Right renal cortex interstitium (tissue), 3 donors: Measurements from ENCODE around the gene SPATA31E1. TPM values are rescaled to one million over a fixed set of nuclear protein-coding genes. Genes with fewer than 3 reads are reported as not detected.
A peak's percentile ranks its signal among the peaks of the same experiment; 100 is the strongest.
"Not testable (repeated sequence)": the region's sequence is repeated elsewhere in the genome, so short reads cannot be mapped to it uniquely, and the experiment has no call there.

Experiments
- DNase-seq, 3 donors: peaks; one replicate each; pipeline ENCODE4 v3.0.0-alpha.2; 2013; ENCODE audit warnings: low read depth in 3 of 3, low spot score in 2 of 3
- polyA plus RNA-seq, 3 donors: library from polyadenylated mRNA; unstranded; fragments of 120-200 nt; gene quantifications; one replicate each; pipeline ENCODE4 v1.2.1, GENCODE V29; 2013; ENCODE audit not compliant: insufficient read length in 3 of 3

SPATA31E1 gene
- under 1 TPM in 1 of 3 donors, not detected in 2; 0.03 TPM for polyA plus RNA-seq

DNA sequence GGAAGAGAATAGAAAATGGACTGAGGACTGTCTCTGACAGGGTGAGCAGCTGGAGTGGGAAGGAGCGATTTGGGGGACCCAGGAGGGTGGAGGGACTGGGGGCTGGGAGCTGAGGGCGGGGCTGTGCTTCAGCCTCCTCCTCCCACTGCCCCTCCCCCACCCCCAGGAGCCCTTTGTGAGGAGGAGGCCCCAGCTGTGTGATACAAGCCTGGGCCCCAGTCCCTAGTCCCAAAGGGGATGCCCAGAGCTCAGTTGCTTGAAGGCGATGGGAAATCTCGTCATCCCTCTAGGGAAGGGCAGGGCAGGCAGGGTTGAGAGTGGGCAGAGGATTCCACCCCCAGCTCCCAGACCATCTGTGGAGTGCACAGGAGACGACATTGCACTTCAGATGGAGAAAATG lies at the start of gene SPATA31E1:
Gene SPATA31E1 (plus strand): TSS at position 251 of the 400 bp plus-strand sequence. CDS start 15 bp downstream, at position 266.
- no peak for DNase-seq

DNA sequence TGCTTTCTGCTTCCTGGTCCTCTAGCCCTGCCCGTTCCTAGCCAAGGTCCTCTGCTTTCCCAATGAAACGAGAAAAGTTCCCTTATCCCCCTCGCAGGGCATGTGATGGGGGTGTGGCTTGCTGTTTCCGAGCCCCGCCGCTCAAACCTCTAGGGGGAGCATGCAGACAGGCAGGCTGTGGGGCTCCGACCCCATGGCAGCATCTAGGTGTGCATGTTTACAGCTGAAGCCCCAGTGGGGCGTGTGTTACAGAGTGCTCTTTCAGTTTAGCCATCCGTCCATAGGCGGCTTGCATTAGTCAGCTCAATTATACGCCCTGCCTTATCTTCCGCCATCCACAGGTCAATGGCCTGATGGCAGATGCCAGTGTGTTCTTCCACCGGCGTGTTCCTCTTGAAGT lies 48.3 kb upstream of the SPATA31E1 start:
- DNase-seq: no peak

DNA sequence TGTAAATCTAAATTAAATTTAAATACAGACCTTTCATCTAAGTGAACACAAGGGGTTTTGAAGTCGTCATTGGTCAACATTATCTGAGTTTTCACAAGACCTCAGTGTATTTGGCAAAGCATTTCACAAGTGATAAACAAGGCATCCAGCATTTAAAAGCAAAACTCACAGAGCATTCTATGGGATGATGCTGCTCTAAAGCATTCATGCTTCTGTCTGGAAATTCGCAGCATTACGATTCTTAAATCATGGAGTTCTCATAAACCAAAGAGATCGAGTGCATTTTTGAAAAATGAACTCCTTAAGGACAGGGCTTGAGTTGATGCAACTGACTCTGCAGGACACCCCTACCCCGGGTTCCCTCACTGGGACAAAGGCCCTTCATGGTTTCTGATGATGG lies 46.1 kb upstream of the SPATA31E1 start:
- DNase-seq: no peak

DNA sequence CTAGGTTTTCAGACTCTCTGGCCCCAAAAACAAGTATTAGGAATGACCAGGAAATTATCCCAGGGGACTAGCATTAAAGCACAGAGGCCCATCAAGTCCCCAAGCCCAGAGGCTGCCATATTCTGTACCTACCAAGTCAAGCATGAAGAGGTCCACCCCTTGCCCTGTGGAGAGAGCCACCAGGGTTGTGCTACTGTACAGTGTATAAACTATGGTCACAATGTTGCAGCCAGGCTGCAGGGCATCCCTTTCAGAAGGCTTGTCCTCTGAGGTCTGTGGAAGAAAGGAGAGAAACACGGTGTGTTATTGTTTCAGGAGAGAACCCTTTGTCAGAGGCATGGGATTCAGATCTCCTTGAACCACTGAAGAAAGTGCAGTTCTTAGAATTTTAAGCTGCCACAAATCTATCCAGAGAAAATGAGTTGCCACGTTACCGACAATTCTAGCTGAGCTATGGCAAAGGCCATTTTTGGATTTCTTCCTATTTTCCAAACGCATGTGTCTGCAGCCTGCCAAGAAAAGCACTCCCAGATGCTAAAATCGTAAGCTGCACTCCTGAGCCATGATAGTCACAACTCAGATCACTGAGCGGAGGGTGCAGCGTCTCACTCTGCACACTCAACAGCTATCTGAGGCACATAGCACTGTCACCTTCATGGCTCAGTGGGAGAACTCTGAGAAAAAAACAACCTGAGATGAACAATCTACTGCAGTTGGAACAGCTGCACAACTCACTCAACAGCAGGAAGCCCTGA lies 45.5 kb upstream of the SPATA31E1 start:
- no peak for DNase-seq

DNA sequence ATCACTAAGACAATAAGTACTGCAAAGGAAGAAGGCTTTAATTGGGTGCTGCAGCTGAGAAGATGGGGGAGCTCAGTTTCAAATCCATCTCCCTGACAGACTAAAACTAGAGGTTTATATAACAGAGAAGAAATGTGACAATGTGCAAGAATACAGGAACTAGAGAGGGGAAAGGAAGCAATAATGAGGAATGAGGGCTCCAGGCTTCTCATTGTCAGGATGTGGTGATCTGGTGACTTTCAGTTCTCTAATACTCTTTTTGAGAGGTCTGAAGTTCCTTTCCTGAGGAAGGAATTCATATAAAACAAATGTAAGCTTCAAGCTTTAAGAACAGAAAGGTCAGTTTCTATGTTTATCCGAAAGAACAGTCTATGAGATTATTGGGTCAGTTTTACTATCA lies 42.5 kb upstream of the SPATA31E1 start:
- no peak for DNase-seq

DNA sequence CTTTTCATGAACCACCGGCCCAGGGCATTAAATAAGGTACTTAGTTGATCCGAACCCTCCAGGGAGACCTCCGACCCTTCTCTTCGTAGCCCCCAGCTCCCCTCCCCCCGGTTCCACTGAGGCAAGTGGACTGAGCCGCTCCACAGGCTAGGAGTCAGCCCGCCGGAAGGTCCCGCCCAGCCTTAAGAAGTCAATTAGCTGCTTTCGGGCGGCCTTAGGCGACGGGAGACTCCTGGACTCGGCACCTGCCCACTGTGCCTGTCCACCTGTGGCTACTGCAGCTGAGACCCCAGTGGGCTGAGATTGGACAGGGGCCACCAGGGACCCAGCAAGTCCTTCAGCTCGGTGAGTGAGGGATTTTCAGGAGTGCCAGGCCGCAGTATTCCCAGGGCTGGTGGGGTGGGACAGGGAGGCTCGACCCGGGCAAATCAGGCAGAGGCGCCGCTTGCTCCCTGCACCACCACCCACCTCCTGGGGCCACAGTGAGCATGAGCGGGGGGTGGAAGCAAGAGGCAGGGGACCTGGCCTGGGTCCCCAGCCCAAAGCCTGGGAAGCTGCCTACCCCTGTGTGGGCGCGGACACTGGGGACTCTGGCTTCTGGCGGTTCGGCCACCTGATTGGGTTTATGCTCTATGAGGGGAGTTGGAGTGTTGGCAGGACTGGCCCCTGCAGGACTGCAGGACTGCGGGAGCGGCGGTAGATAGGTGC lies 39.6 kb upstream of the SPATA31E1 start:
- no peak for DNase-seq

DNA sequence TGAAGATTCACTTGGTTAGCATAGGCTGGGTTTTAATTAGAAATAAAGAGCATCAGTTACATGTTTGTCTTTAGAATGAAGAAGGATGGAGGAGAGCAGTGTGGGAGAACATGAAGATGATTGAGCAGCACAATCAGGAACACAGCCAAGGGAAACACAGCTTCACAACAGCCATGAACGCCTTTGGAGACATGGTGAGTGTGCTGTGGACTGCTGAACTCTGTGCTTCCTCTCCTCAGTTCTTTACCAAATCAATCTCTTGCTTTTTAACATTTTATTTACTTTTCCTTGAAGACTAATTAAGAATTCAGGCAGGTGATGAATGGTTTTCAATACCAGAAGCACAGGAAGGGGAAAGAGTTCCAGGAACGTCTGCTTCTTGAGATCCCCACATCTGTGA lies 38.2 kb upstream of the SPATA31E1 start:
- DNase-seq: peak in 2 of 3 donors; percentile 10 to 37

DNA sequence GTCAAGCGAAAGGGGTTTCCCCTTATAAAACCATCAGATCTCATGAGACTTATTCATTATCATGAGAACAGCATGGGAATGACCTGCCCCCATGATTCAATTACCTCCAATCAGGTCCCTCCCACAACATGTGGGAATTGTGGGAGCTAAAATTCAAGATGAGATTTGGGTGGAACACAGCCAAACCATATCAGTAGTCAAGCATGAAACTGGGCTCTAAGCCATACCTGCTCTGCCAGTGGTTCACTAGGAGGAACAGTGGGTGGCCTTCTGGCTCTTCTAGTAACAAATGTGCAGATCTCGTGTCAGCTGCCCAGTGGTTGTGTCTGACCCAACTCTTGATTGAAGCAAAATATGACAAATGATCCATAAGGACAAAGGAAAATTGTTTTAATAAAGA lies 34.9 kb upstream of the SPATA31E1 start:
- DNase-seq: not testable (repeated sequence)

DNA sequence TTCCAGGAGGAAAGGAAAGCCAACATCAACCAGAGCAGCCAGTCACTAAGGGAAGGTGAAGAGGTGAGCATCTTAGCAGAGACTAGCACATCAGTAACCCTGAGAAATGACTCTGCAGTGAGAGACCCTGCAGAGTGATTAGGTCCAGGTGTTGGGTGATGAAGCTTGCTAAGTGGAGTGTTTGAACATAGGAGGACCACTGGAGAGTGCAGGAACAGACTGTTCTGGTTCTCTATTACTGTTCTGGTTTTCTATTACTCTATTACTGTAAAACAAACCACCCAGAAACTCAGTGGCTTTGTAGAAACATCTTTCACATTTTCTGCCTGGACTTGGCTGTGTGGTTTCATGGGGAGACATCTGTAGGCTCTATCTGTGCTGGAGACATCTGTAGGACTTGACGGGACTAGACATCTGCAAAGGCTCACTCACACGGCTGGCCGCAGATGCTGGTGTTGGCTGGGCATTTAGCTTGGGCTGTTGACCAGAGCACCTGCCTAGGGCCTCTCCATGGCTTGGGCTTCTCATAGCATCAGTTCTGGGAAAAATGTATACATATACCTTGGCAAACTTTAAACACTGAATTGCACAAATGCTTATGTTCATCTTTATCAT lies 33.4 kb upstream of the SPATA31E1 start:
- DNase-seq: no peak

DNA sequence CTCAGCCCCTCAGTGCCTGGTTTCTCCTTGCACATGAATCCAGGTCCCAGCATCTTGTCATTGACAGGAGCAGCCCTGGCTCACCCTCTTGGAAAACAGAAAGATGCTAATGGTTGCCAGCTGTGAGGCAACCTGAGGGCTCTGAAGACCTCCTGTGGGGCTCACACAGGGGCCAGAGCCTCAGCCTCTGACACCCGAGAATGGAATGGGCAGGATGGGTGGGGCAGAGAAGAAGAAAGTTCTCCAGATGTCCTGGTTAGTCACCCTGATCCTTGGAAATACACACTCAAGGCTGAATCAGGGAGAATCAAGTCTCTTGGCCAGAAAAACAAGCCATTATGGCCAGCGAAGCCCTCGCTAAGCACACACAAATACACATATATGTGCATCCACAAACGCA lies 32.3 kb upstream of the SPATA31E1 start:
- no peak for DNase-seq

DNA sequence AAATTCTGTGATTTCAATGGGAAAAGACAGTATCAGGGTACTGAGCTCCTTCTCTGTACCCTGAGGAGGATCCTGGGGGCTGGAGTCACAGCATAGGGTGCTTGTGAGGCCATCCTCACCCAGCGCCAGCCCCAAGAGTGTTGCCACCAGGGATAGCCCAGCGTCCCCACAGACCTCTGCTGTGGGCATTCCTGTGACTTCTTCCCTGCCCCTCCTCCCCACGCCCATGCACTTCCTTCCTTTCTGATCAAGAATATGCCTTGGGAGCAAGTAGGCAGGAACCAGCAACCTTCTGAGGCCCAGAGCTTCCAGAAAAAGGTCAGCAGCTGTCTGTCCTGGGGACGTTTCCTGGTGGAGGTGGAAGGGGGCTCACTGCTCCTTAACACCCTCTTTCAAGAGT lies 31.5 kb upstream of the SPATA31E1 start:
- not testable (repeated sequence) for DNase-seq

DNA sequence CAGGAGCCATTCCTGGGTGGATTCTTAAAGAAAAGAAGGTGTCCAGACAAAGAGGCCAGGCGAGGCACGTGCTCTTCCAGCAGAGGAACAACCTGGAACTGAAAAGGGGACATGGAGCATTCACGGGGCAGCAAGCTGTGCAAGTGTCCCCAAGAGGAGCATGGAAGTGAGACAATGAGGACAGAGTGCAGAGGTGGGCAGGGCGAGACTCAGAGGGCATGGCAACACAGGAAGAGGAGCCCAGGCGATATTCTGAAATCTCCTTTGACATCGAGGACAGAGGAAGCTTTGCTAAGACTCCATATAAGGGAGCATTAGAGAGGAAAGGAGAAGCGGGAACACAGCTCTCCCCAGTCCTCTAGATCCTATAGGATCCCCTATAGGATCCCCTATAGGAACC lies 29.4 kb upstream of the SPATA31E1 start:
- DNase-seq: no peak

DNA sequence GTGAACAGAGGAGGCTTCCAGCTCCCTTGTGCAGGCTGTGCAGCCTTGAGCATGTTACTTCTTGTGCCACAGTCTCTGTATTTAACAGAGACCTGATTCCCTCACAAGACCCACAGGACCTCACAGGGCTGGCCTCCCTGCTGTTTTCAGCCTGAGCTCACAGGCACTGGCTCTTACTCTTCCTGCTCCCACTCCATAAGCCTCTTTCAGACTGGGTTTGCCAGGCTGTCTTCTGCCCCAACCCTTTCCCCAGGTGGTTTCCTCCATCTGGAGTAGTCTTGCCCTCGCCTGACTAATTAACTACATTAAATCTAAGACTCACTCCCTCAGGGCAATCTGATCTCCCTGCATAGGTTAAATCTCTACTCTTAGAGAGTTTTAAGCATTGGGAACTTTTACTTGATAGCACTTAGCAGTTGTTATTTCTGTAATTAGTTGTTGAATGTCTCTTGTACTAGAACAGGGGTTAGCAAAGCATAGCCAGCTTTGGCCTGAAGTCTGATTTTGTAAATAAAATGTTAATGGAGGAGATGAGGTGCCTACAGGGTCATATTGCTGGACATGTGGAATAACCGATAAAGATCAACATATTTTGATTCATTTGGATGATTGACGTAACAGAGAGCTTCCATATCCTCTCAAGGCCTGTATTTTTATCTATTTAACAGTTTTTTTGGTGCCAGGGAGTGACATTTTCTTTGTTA lies 28.6 kb upstream of the SPATA31E1 start:
- no peak for DNase-seq

DNA sequence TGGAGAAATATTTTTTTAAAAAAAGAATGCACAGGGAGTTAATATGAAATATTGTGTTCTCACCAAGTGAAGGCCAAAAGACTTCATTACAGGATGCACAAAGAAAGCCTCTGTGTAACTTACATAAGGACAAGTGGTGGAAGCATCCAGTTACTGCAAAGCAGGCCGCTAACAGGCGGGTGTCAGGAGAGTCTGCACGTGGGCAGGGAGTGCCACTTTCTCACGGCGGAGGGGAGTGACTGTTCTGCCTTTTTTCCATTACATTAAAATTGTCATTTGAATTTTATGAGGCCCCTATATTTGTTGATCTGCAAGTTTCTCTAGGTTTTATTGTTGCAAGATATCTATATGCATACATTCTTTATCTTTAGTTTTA lies 28.1 kb upstream of the SPATA31E1 start:
- DNase-seq: no peak

DNA sequence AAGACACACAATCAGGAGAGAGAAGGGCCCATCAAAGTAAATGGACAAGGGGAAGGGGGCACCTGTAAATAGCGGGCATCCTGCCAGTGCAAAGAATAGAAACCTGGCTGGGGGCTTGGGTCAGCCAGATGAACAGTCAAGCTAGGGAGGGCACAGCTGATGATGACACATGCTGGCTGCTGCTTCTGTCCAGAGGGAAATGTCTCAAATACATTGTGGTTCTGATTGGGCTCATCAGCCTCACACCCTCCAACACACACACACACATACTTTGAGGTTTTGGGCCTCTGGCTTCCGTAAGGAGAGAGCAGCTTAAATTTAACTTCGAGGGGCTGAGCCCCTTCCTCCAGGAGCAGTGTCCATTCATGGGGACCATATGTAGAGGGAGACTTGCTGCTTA lies 27.6 kb upstream of the SPATA31E1 start:
- DNase-seq: no peak

DNA sequence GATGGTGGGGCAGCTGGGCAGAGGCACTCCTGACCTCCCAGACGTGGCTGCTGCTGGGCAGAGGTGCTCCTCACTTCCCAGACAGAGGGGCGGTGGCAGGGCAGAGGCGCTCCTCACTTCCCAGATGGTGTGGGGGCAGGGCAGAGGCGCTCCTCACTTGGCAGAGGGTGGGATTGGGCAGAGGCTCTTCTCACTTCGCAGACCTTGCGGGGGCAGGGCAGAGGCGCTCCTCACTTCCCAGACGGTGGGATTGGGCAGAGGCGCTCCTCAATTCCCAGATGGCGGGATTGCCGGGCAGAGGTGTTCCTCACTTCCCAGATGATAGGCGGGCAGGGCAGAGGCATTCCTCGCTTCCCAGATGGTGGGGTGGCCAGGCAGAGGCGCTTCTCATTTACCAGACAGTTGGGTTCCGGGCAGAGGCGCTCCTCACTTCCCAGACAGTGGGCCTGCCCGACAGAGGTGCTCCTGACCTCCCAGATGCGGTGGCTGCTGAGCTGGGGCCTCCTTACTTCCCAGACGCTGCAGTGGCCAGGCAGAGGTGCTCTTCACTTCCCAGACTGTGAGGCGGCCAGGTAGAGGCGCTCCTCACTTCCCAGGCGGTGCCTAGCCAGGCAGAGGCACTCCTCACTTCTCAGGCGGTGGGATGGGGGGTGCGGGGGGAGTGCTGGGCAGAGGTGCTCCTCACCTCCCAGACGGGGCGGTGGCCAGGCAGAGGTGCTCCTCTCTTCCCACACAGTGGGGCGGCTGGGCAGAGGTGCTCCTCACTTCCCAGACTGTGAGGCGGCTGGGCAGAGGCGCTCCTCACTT lies 25.3 kb upstream of the SPATA31E1 start:
- no peak for DNase-seq

DNA sequence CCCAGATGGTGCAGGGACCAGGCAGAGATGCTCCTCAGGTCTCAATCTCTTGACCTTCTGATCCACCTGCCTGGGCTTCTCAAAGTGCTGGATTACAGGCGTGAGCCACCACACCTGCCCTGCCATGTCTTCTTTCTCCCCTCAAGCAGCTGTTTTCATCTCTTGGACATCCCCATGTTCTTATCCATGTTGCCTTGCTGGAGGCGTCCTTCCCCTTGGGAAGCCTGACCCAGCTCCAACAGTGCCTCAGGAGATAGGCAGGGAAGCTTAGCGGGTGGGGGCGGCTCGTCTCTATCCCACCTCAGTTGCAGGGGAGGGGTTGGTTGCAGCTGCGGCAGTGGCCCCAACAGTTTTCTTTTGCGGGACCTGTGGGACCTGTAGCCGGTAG lies 24.7 kb upstream of the SPATA31E1 start:
- no peak for DNase-seq

DNA sequence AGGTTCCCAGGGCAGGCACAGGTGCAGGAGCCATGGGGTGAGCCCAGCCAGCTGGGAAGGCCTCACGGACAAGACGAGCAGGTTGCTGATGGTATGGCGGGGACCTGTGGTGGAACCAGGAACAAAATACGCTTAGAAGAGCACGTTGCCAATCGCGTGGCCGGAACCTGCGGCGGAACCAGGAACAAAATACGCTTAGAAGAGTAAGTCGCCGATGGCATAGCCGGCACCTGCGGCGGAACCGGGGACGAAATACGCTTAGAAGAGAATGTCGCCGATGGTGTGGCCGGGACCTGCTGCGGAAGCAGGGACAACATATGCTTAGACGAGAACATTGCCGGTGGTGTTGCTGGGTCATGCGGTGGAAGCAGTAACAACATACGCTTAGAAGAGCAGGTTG lies 23.5 kb upstream of the SPATA31E1 start:
- DNase-seq: no peak

DNA sequence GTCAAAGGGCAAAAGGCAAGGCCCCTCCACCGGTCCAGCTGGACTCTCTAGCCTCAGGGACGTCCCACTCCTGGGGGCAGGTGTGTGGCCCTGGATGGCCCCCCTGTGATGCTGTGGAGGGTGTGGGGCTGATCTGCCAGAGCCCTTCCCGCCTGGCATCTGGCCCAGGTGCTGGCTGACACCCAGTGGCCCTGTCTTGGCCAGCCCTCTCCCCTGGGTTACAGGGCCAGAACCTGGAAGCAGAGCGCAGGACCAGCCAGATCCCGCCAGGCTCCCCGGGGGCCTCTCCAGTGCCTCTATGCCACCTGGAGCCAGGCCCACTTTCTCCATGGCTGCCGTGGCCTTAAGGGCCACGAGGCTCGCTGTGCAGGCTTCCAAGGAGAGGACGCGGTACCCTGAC lies 22.9 kb upstream of the SPATA31E1 start:
- no peak for DNase-seq

DNA sequence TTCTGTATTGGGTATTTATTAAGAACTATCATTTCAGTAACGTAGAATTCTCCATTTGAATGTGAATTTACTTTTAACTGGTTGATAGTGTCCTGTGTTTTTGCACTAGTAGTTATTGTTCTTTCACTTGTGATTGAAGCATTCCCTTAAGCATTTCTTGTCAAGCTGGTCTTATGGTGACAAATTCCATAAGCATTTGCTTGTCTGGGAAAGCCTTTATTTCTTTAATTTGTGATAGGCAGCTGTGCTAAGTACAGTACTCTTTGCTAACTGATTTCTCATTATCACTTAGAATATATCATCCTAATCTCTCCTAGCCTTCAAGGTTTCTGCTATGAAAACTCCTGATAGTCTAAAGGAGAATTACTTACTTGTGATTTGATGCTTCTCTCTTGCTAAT lies 21.3 kb upstream of the SPATA31E1 start:
- no peak for DNase-seq
